ENCODE results near the gene FBH1.
"Not testable (repeated sequence)": the region's sequence is repeated elsewhere in the genome, so short reads cannot be mapped to it uniquely, and the experiment has no call there.

The FBH1 gene

GRCh38 chr10:5942474-5942873 is 52.4 kb downstream of the FBH1 start:
- DNase-seq = no peak

GRCh38 chr10:5943536-5943935 is 53.5 kb downstream of the FBH1 start:
- DNase-seq = no peak

- no peak for DNase-seq
Observed at GRCh38 chr10:5944389-5945189, 54.5 kb downstream of the FBH1 start.

GRCh38 chr10:5945190-5945509 is 55.1 kb downstream of the FBH1 start:
- DNase-seq = no peak

- no peak for DNase-seq
Observed at GRCh38 chr10:5945561-5946418, 55.7 kb downstream of the FBH1 start.

- not testable (repeated sequence) for DNase-seq
Observed at GRCh38 chr10:5946419-5946775, 56.4 kb downstream of the FBH1 start.

- no peak for DNase-seq
Observed at GRCh38 chr10:5946786-5947185, 56.7 kb downstream of the FBH1 start.

GRCh38 chr10:5947471-5948207 is 57.6 kb downstream of the FBH1 start:
- DNase-seq = no peak

- DNase-seq = no peak
Observed at GRCh38 chr10:5948208-5948585, 58.2 kb downstream of the FBH1 start.

GRCh38 chr10:5949009-5949759 is 59.1 kb downstream of the FBH1 start:
- no peak for DNase-seq

- DNase-seq = no peak
Observed at GRCh38 chr10:5951167-5951711, 61.2 kb downstream of the FBH1 start.

- no peak for DNase-seq
Observed at GRCh38 chr10:5951721-5952407, 61.8 kb downstream of the FBH1 start.

GRCh38 chr10:5952731-5953385 is 62.8 kb downstream of the FBH1 start:
- no peak for DNase-seq

GRCh38 chr10:5953676-5954075 is 63.6 kb downstream of the FBH1 start:
- no peak for DNase-seq

GRCh38 chr10:5956146-5956936 is 66.3 kb downstream of the FBH1 start:
- DNase-seq = no peak

GRCh38 chr10:5958077-5958476 is 68.0 kb downstream of the FBH1 start:
- no peak for DNase-seq

GRCh38 chr10:5958675-5959074 is 68.6 kb downstream of the FBH1 start:
- no peak for DNase-seq

GRCh38 chr10:5959142-5959541 is 69.1 kb downstream of the FBH1 start:
- DNase-seq = no peak

GRCh38 chr10:5959581-5960069 is 69.6 kb downstream of the FBH1 start:
- no peak for DNase-seq
